ENCODE measurements around the gene ZNF385B. TPM values are rescaled to one million over a fixed set of nuclear protein-coding genes. Genes with fewer than 3 reads are reported as not detected.

Gene ZNF385B
- total and polyA plus RNA-seq, 5 donors from 2014 or later: not detected

GRCh38 chr2:179854891-179855290, 6.5 kb downstream of the ZNF385B start:
- Mint-ChIP-seq H3K4me1 (no peaks in the 10 kb centered on the region), H3K9me3 (no peaks in the 10 kb centered on the region), H3K27ac (no peak overlapping the region), H3K4me3 (no peak overlapping the region), H3K27me3 (peaks cover 33% of the 10 kb centered on the region), H3K36me3 (no peaks in the 10 kb centered on the region)
- ATAC-seq (ENCODE audit: low read depth in 2 of 2): no peak
- Histone ChIP-seq H3K4me3 (ENCODE audit: low read depth, low read length) (no peak overlapping the region), H3K9me3 (ENCODE audit: control insufficient read depth in 2 of 2, low read length in 2 of 2) (no peaks in the 10 kb centered on the region), H3K36me3 (ENCODE audit: control insufficient read depth, insufficient read depth, low read length) (no peaks in the 10 kb centered on the region), H3K4me1 (ENCODE audit: control insufficient read depth, insufficient read depth, low read length, poor library complexity, severe bottlenecking) (no peaks in the 10 kb centered on the region), H3K27me3 (ENCODE audit: control insufficient read depth, insufficient read depth, low read length) (peaks cover 16% of the 10 kb centered on the region), H3K27ac (ENCODE audit: insufficient read depth, low read length, poor library complexity, severe bottlenecking) (no peak overlapping the region)
- no peak for DNase-seq

- peaks cover 7% of the 10 kb centered on the region for H3K27me3 ChIP-seq (ENCODE audit: control insufficient read depth, insufficient read depth, low read length)
- DNase-seq: no peak
- ATAC-seq (ENCODE audit: low read depth in 2 of 2): no peak
- H3K27me3 Mint-ChIP-seq: peaks cover 23% of the 10 kb centered on the region
- no peak overlapping the region for H3K4me3 Mint-ChIP-seq
- no peaks in the 10 kb centered on the region for H3K36me3 ChIP-seq (ENCODE audit: control insufficient read depth, insufficient read depth, low read length)
- H3K9me3 Mint-ChIP-seq: peaks cover 0 to 4% (median 0%) of the 10 kb centered on the region in 7 donors
- H3K27ac ChIP-seq (ENCODE audit: insufficient read depth, low read length, poor library complexity, severe bottlenecking): no peak overlapping the region
- H3K36me3 Mint-ChIP-seq: no peaks in the 10 kb centered on the region
- H3K9me3 ChIP-seq (ENCODE audit: control insufficient read depth in 2 of 2, low read length in 2 of 2): no peaks in the 10 kb centered on the region
- H3K4me1 Mint-ChIP-seq: no peaks in the 10 kb centered on the region
- H3K27ac Mint-ChIP-seq: no peak overlapping the region
- H3K4me3 ChIP-seq (ENCODE audit: low read depth, low read length): no peak overlapping the region
- H3K4me1 ChIP-seq (ENCODE audit: control insufficient read depth, insufficient read depth, low read length, poor library complexity, severe bottlenecking): no peaks in the 10 kb centered on the region
Measured at GRCh38 chr2:179853108-179853507, 8.3 kb downstream of the ZNF385B start.

GRCh38 chr2:179850188-179850587, 11.2 kb downstream of the ZNF385B start:
- H3K4me3 Mint-ChIP-seq: no peak overlapping the region
- DNase-seq (no peak), ATAC-seq (ENCODE audit: low read depth in 2 of 2) (no peak)
- no peak overlapping the region for H3K27ac Mint-ChIP-seq
- peaks cover 4% of the 10 kb centered on the region for H3K27me3 Mint-ChIP-seq
- H3K36me3 Mint-ChIP-seq: no peaks in the 10 kb centered on the region
- H3K4me3 ChIP-seq (ENCODE audit: low read depth, low read length): no peak overlapping the region
- H3K27ac ChIP-seq (ENCODE audit: insufficient read depth, low read length, poor library complexity, severe bottlenecking): no peak overlapping the region
- H3K9me3 Mint-ChIP-seq: peaks cover 0 to 4% (median 0%) of the 10 kb centered on the region in 7 donors
- H3K27me3 ChIP-seq (ENCODE audit: control insufficient read depth, insufficient read depth, low read length): no peaks in the 10 kb centered on the region
- H3K9me3 ChIP-seq (ENCODE audit: control insufficient read depth in 2 of 2, low read length in 2 of 2): no peaks in the 10 kb centered on the region
- H3K4me1 ChIP-seq (ENCODE audit: control insufficient read depth, insufficient read depth, low read length, poor library complexity, severe bottlenecking): no peaks in the 10 kb centered on the region
- no peaks in the 10 kb centered on the region for H3K36me3 ChIP-seq (ENCODE audit: control insufficient read depth, insufficient read depth, low read length)
- H3K4me1 Mint-ChIP-seq: no peaks in the 10 kb centered on the region

GRCh38 chr2:179849719-179850118, 11.7 kb downstream of the ZNF385B start:
- H3K9me3 ChIP-seq (ENCODE audit: control insufficient read depth in 2 of 2, low read length in 2 of 2): no peaks in the 10 kb centered on the region
- Mint-ChIP-seq H3K9me3 (peaks cover 0 to 4% (median 0%) of the 10 kb centered on the region in 7 donors), H3K4me3 (no peak overlapping the region), H3K4me1 (no peaks in the 10 kb centered on the region), H3K27me3 (peaks cover 4% of the 10 kb centered on the region), H3K36me3 (no peaks in the 10 kb centered on the region), H3K27ac (no peak overlapping the region)
- DNase-seq (no peak), ATAC-seq (ENCODE audit: low read depth in 2 of 2) (no peak)
- no peak overlapping the region for H3K4me3 ChIP-seq (ENCODE audit: low read depth, low read length)
- no peaks in the 10 kb centered on the region for H3K36me3 ChIP-seq (ENCODE audit: control insufficient read depth, insufficient read depth, low read length)
- no peaks in the 10 kb centered on the region for H3K27me3 ChIP-seq (ENCODE audit: control insufficient read depth, insufficient read depth, low read length)
- H3K27ac ChIP-seq (ENCODE audit: insufficient read depth, low read length, poor library complexity, severe bottlenecking): no peak overlapping the region
- no peaks in the 10 kb centered on the region for H3K4me1 ChIP-seq (ENCODE audit: control insufficient read depth, insufficient read depth, low read length, poor library complexity, severe bottlenecking)

DNA sequence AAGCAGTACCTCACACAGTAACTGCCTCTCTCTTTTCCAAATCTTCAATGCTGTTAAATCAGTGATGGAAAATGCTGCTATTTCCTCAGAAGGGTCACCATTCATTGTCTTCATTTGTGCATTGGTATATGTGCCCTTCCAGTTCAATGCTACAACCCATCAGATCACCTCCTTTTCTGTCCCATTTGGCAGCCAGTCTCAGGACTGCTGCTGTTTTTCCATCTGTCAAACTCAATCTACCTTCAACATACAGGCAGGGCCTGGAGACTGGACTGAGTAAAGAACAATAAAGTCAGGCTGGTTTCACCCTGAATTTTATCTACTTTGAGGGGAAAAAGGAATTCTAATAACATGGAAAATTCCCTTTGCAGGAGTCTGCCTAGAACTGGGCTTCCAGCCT, 17.9 kb downstream of the ZNF385B start:
- H3K4me1 Mint-ChIP-seq: no peaks in the 10 kb centered on the region
- H3K9me3 Mint-ChIP-seq: no peaks in the 10 kb centered on the region
- no peaks in the 10 kb centered on the region for H3K4me1 ChIP-seq (ENCODE audit: control insufficient read depth, insufficient read depth, low read length, poor library complexity, severe bottlenecking)
- no peaks in the 10 kb centered on the region for H3K27me3 ChIP-seq (ENCODE audit: control insufficient read depth, insufficient read depth, low read length)
- ATAC-seq (ENCODE audit: low read depth in 2 of 2): no peak
- no peaks in the 10 kb centered on the region for H3K9me3 ChIP-seq (ENCODE audit: control insufficient read depth in 2 of 2, low read length in 2 of 2)
- H3K36me3 ChIP-seq (ENCODE audit: control insufficient read depth, insufficient read depth, low read length): no peaks in the 10 kb centered on the region
- no peak overlapping the region for H3K4me3 ChIP-seq (ENCODE audit: low read depth, low read length)
- no peak overlapping the region for H3K27ac Mint-ChIP-seq
- H3K27ac ChIP-seq (ENCODE audit: insufficient read depth, low read length, poor library complexity, severe bottlenecking): no peak overlapping the region
- H3K36me3 Mint-ChIP-seq: no peaks in the 10 kb centered on the region
- no peak overlapping the region for H3K4me3 Mint-ChIP-seq
- DNase-seq: no peak
- peaks cover 4% of the 10 kb centered on the region for H3K27me3 Mint-ChIP-seq

DNA sequence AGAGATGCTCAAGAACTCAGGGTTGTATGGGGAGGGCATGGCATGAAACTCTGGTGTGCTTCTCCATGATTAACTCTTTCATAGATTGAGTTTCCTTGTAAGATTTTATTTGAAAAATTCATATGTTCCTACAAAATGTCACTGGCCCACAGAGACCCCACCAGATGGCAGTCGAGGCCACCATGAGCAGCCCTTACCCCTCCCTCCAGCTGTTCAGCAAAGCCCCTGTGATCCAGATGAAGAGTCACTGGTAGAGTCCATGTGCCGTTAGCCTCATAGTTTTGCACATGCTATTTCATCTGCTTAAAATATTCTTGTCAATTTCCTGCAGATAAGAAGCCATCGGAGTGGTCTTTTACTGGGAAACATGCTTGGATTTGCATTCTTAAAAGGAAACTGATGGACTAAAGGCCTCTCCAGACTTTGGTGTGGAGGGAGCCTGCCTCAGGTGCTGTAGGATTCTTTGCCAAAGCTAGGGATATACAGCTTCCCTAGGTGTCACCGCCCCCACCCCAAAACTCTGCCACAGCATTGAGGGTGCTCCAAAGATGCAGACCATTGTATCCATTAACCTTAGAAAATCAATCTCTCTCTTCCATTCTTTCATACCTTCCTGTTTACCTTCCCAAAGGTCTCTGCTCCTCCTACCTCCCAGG, 18.8 kb downstream of the ZNF385B start:
- no peaks in the 10 kb centered on the region for H3K4me1 Mint-ChIP-seq
- DNase-seq (no peak), ATAC-seq (ENCODE audit: low read depth in 2 of 2) (no peak)
- H3K27ac Mint-ChIP-seq: no peak overlapping the region
- H3K4me1 ChIP-seq (ENCODE audit: control insufficient read depth, insufficient read depth, low read length, poor library complexity, severe bottlenecking): no peaks in the 10 kb centered on the region
- H3K4me3 Mint-ChIP-seq: no peak overlapping the region
- peaks cover 9% of the 10 kb centered on the region for H3K27me3 Mint-ChIP-seq
- no peaks in the 10 kb centered on the region for H3K36me3 ChIP-seq (ENCODE audit: control insufficient read depth, insufficient read depth, low read length)
- H3K36me3 Mint-ChIP-seq: no peaks in the 10 kb centered on the region
- no peak overlapping the region for H3K4me3 ChIP-seq (ENCODE audit: low read depth, low read length)
- no peaks in the 10 kb centered on the region for H3K9me3 Mint-ChIP-seq
- H3K9me3 ChIP-seq (ENCODE audit: control insufficient read depth in 2 of 2, low read length in 2 of 2): no peaks in the 10 kb centered on the region
- no peak overlapping the region for H3K27ac ChIP-seq (ENCODE audit: insufficient read depth, low read length, poor library complexity, severe bottlenecking)
- H3K27me3 ChIP-seq (ENCODE audit: control insufficient read depth, insufficient read depth, low read length): no peaks in the 10 kb centered on the region

GRCh38 chr2:179840840-179841239, 20.6 kb downstream of the ZNF385B start:
- DNase-seq (no peak), ATAC-seq (ENCODE audit: low read depth in 2 of 2) (no peak)
- no peaks in the 10 kb centered on the region for H3K4me1 Mint-ChIP-seq
- no peaks in the 10 kb centered on the region for H3K9me3 ChIP-seq (ENCODE audit: control insufficient read depth in 2 of 2, low read length in 2 of 2)
- H3K27ac Mint-ChIP-seq: no peak overlapping the region
- no peaks in the 10 kb centered on the region for H3K27me3 ChIP-seq (ENCODE audit: control insufficient read depth, insufficient read depth, low read length)
- H3K27me3 Mint-ChIP-seq: peaks cover 9% of the 10 kb centered on the region
- no peaks in the 10 kb centered on the region for H3K36me3 Mint-ChIP-seq
- no peak overlapping the region for H3K4me3 ChIP-seq (ENCODE audit: low read depth, low read length)
- no peak overlapping the region for H3K27ac ChIP-seq (ENCODE audit: insufficient read depth, low read length, poor library complexity, severe bottlenecking)
- no peaks in the 10 kb centered on the region for H3K4me1 ChIP-seq (ENCODE audit: control insufficient read depth, insufficient read depth, low read length, poor library complexity, severe bottlenecking)
- H3K36me3 ChIP-seq (ENCODE audit: control insufficient read depth, insufficient read depth, low read length): no peaks in the 10 kb centered on the region
- H3K9me3 Mint-ChIP-seq: no peaks in the 10 kb centered on the region
- no peak overlapping the region for H3K4me3 Mint-ChIP-seq

DNA sequence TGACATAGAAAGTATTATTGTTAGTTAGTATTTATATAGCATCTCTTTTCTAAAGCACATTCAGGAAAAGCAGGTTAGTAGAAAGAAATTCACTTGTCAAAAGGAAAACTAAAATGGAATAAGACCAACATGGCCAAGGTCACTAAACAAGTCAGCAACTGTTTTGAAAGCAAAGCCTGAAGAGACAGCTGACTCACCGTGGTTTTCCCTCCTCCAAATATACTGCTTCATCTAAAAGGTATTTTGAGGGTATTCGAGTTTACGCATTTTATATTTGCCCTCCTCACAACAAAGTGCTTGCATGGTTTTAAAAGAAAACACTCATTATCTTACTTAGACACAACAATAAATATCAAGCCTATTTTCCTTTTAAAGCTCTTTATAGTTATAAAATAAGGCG, 24.0 kb downstream of the ZNF385B start:
- H3K36me3 Mint-ChIP-seq: no peaks in the 10 kb centered on the region
- peaks cover 0 to 2% (median 0%) of the 10 kb centered on the region in 7 donors for H3K9me3 Mint-ChIP-seq
- DNase-seq: no peak
- no peaks in the 10 kb centered on the region for H3K27me3 ChIP-seq (ENCODE audit: control insufficient read depth, insufficient read depth, low read length)
- H3K9me3 ChIP-seq (ENCODE audit: control insufficient read depth in 2 of 2, low read length in 2 of 2): no peaks in the 10 kb centered on the region
- ATAC-seq (ENCODE audit: low read depth in 2 of 2): no peak
- no peaks in the 10 kb centered on the region for H3K4me1 ChIP-seq (ENCODE audit: control insufficient read depth, insufficient read depth, low read length, poor library complexity, severe bottlenecking)
- no peak overlapping the region for H3K27ac Mint-ChIP-seq
- H3K36me3 ChIP-seq (ENCODE audit: control insufficient read depth, insufficient read depth, low read length): no peaks in the 10 kb centered on the region
- no peak overlapping the region for H3K4me3 Mint-ChIP-seq
- no peaks in the 10 kb centered on the region for H3K4me1 Mint-ChIP-seq
- peaks cover 9% of the 10 kb centered on the region for H3K27me3 Mint-ChIP-seq
- no peak overlapping the region for H3K27ac ChIP-seq (ENCODE audit: insufficient read depth, low read length, poor library complexity, severe bottlenecking)
- H3K4me3 ChIP-seq (ENCODE audit: low read depth, low read length): no peak overlapping the region
